Activated CD4-positive, alpha-beta T cell treated with anti-CD3 and anti-CD28 coated beads, Interleukin-2, Interleukin-4, amounts not matched to agents 100 ng/mL and 50 ng/mL, durations not matched to agents 16 hours and 8 hours (primary cell): Measurements from ENCODE around the gene KRT1.
"Not testable (repeated sequence)": the region's sequence is repeated elsewhere in the genome, so short reads cannot be mapped to it uniquely, and the experiment has no call there.

Source experiments
- DNase-seq: peaks from one replicate; pipeline ENCODE4 v3.0.0-alpha.2; 2020; ENCODE audit warnings: low spot score

KRT1 gene

DNA sequence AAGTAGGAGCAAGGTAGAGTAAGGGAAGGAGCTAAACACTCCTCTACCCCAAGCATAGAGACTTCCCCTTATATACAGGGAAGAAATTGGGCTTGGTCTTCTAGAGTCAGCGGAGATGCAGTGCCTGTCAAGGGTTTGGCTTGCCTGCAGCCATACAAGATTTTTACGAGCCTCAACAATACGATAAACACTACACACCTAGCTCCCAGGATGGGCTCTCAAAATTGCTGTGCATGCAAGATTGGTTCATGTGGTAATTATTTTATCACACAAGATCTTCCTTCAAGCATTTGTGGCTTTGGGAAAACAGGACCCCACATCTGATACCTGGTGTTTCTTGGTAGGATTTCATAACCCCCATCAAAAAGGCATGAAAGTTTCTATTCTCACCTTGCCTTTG is at the start of gene KRT1:
Gene KRT1, minus strand, starts transcription at position 45 of the 400 bp plus-strand sequence. CDS start 59 bp downstream, outside the sequence.
- DNase-seq, result no peak

DNA sequence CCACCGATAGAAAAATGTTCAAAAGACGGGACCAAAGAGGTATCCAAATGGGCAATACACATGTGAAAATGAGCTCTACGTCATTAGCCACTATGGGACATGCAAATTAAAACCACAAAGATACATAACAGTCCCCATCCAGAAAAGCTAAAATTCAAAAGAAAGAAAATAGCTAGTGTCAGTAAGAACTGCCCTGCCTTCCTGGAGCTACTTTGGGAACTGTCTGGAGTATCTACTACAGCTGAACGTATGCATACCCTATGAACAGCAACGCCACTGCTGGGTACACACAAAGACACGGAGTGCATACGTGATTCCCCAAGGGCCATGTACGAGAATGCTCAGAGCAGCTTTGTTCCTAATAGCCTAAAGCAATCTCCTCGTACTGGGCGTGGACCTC is 48.9 kb upstream of the KRT1 start:
- no peak for DNase-seq

DNA sequence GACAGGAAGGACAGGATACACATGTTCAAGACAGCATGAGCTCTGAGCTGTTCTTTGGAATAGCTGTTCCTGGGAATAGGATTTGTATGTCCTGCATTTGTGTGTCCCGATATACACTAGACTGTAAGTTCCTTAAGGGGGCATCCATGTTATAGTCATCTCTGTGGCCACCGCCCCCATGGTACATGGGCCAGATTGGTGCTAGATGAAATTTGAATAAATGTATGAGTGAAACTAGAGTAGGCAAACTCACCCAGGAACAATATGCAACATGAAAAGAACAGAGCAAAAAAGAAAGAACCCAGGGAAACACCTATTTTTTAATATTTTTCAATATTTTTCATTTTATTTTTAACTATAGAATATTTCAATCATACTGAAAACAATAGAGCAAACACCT is 48.2 kb upstream of the KRT1 start:
- no peak for DNase-seq

GRCh38 chr12:52727037-52727436 is 46.8 kb upstream of the KRT1 start:
- no peak for DNase-seq

DNA sequence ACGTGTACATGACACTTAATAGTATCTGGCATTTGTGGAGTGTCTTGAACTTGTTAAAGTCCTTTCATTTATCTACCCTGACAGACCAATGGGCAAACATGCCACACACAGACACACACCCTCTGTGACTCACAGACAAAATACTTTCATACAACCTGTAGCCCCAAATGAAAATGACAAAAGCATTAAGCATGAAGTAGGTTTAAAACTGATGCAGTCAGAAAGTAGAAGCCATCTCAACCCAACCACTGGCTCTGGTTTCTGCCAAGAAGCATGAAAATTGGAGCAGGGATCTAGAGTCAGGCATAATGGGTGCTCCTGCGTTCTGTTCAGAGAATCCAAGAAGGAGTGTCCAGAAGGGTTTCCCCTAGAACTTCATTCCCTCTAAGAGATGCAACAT is 46.2 kb upstream of the KRT1 start:
- DNase-seq, result no peak

- no peak for DNase-seq
Observed at GRCh38 chr12:52724384-52724783, 44.2 kb upstream of the KRT1 start.

DNA sequence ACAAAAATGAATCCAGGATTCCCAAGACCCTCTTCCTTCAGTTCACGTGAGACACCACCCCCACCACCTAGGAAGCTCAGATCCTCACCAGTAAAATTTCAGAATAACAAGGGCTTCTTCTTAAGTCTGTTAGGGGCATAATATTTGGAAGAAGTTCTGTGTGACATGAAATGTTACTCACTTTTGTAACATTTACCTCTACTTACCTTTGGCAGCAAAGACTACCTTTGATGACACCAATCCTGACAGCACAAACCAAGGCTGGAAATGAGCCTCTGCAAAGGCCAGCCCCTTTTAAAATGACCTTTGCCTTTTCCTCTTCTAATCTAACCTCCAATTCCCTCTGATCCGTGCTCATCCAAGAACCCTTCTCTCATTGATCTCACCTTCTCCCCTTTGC is 42.5 kb upstream of the KRT1 start:
- DNase-seq, result no peak

- no peak for DNase-seq
Observed at GRCh38 chr12:52721838-52722470, 41.7 kb upstream of the KRT1 start.

DNA sequence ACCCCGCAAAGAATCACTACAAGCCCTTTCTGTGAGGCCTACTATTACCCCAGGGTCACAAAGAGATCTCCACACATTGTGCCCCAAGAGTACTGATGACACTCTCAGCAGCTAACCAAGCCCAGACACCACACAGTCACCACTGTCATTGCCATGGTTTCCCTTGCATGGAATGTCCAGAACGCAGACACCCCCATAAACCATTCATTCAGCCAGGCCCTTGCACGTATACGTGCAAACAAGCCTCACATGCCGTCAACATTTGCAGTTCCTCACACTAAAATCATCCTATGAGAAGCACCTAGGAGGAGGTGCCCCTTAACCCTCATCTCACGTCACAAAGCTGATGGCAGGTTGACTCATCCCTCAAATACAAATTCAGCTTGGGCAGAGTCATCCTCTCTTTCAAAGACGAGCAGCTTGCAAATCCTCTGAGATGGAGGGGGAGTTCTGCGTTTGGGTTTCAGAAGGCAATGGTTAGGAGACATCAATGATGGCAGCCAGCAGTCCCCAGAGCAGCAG is 40.2 kb upstream of the KRT1 start:
- DNase-seq, result no peak

- no peak for DNase-seq
Observed at GRCh38 chr12:52716061-52716460, 35.9 kb upstream of the KRT1 start.

DNA sequence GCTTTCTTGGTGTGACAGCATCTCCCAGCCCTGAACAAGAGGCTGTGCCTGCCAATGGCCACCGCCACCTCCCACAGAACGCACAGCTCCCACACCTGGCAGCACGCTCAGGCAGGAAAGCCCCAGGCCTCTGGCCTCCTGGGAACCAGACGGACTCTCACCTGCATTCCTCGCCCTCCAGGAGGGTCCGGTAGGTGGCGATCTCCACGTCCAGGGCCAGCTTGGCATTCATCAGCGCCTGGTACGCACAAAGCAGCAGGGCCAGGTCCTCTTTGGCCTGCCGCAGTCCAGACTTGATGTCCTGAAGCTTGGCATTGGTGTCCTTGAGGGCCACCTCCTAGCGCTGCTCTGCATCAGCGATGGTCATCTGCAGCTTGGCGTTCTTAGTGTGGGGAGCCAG is 35.2 kb upstream of the KRT1 start:
- no peak for DNase-seq

DNA sequence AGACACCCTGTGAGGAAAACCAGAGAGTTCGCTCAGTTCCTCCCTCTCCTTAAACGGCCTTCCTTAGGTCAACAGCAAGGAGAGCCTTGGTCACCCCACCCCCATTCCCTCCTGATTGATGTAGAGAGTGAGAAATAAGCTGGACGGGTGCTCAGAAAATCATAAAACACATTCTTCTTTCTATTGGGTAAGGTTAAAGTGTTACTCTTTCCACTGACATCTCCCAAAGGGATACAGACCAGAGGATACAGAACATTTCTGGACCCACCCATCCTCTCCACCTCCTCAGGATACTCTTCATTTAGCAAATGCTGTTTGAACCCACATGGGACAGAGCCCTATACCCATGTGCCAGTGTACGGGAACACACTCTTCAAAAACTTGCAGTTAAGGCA is 34.7 kb upstream of the KRT1 start:
- DNase-seq, result no peak

DNA sequence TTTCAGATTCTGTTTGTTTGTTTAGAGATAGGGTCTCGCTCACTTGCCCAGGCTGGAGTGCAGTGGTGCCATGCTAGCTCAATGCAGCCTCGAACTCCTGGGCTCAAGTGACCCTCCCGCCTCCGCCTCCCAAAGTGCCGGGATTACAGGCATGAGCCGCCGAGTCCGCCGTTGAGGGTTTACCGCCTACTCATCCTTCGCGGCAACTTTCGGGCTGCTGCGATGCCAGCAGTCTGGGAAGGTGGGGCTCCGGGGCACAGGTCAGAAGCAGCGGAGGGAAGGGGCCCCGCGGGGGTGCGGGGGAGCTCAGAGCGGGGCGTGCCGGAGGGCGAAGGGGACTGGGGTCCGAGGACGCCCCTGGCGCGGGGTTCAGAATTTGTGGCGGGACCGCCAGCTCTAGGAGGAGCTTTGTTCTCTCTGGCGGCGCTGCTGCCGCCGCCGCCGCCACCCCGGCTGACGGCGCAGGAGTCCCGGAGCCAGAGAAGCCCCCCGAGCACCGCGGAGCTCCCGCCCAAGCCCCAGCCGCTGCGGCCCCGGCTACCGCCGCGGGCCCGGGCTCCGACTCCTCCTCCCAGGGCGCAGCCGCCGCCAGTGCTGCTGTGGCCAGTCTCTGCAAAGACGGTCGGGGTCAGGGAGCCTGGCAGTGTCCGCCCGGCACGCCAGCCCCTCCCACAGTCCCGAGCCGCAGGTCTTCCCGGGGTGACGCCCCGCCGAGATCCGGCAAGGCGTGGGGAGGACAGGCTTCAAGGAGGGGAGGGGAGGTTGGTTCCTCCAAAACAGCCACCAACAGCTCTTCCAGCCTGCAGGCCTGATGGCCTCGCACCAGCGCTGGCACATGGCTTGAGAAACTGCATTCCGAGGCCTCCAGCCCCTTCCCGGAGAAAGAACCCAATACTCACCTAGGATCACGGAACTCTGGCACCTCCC is 34.0 kb upstream of the KRT1 start:
- no peak for DNase-seq

DNA sequence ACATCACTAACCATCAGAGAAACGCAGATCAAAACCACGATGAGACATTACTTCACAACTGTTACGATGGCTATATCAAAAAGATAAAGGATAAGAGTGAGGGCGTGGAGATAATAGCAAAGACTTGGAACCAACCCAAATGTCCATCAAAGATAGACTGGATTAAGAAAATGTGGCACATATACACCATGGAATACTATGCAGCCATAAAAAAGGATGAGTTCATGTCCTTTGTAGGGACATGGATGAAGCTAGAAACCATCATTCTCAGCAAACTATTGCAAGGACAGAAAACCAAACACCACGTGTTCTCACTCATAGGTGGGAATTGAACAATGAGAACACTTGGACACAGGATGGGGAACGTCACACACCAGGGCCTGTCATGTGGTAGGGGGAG is 31.9 kb upstream of the KRT1 start:
- not testable (repeated sequence) for DNase-seq

GRCh38 chr12:52710730-52711129 is 30.5 kb upstream of the KRT1 start:
- DNase-seq, result no peak

- DNase-seq, result no peak
Observed at GRCh38 chr12:52708010-52708409, 27.8 kb upstream of the KRT1 start.

GRCh38 chr12:52704464-52704863 is 24.3 kb upstream of the KRT1 start:
- no peak for DNase-seq

DNA sequence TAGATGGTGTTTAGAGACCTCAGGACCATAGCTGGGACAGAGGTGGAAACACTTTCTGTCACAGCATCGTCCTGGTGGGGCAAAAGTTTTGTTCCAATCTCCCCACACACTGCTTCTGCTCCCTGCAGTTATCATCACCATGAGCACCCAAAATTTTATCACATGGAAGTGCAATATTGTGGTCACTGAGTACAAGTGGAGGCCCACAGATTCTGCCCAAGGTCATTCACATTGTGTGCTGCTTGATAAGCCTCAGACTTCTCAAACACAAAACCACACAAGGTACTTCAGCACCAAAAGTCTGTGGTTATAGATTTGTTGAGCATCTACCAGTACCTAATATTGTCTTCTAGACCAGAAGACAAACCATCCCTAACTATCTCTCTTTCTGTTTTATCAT is 23.7 kb upstream of the KRT1 start:
- DNase-seq, result no peak

- DNase-seq, result no peak
Observed at GRCh38 chr12:52703424-52703823, 23.2 kb upstream of the KRT1 start, which contains the start of gene KRT77. Gene KRT77, minus strand, starts transcription at chr12:52703524. Its CDS starts 90 bp downstream, at chr12:52703434.

DNA sequence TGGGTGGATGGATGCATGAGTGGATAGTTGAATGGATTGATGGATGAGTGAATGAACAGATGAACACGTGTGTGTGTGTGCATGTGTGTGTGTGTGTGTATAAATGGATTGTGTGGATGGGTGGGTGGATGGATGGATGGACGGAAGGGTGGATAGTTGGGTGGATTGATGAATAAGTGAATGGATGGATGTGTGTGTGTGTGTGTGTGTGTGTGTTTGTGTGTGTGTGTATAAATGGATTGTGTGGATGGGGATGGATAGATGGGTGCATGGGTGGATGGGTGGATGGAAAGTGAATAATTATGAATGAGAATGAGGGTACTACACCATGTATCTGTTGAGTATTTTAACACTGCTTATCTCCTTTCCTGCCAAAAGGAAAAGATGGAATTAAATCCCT is 22.1 kb upstream of the KRT1 start:
- DNase-seq, result no peak

DNA sequence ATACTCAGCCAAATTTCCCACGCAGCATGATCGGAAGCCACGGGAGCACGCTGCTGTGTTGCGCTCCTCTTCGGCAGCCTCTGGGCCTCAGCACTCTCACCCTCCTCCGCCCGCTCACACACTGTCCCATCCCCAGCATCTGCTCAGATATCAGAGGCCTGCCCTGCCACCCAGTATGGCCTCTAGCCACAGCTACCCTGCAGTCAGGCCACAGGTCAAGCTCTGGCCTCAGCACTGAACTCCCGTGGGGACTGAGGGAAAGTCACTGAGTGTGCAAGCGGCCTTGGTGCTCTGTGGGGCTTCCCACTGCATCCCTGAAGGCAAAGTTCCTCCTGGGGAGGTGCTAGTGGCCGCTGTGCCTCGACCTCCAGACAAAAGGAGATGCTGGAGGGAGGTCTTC is 21.1 kb upstream of the KRT1 start:
- DNase-seq, result no peak

DNA sequence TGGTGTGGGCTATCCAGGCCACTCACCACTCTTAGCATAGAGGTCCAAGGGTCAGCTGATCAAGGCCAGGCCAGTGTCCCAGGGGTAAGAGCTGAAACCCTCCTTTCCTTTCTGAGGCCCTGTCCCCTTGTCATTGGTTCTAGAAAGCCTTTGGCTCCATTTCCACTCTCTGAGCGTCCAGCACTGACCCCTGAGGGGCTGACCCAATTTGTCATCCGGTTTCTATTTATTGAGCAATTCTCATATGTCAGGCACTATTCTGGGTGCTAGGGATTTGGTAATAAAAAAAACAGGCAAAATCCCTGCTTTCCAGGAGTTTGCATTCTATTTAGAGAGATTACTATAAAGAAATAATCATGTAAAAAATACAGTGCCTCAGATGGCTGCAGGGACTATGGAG is 19.8 kb upstream of the KRT1 start:
- DNase-seq, result no peak

- no peak for DNase-seq
Observed at GRCh38 chr12:52699373-52699772, 19.2 kb upstream of the KRT1 start.
